H1 (cell line): ENCODE results near the gene SNTG2. TPM values are rescaled to one million over a fixed set of nuclear protein-coding genes. Genes with fewer than 3 reads are reported as not detected.
A peak's percentile ranks its signal among the peaks of the same experiment; 100 is the strongest.

Experiments
- CTCF ChIA-PET: fragments of 300-600 bp; sonication (Branson Sonifier 250); formaldehyde crosslinking; loops from one replicate; lab custom pipeline; 2021; ENCODE audit not compliant: partially characterized antibody; lab: Charles Lee
- POLR2A ChIA-PET: fragments of 300-600 bp; sonication (Branson Sonifier 250); formaldehyde crosslinking; loops from one replicate; lab custom pipeline; 2021; ENCODE audit warnings: inconsistent platforms; ENCODE audit not compliant: partially characterized antibody; lab: Charles Lee
- DNase-seq, 2 experiments: peaks; one replicate each; pipeline versions ENCODE4 v3.0.0 to v3.0.0-alpha.2; 2010 to 2022; ENCODE audit warnings: low spot score in 2 of 2, low read depth in 1 of 2, mixed read lengths in 1 of 2
- FAIRE-seq: peaks from 2 replicates; lab custom pipeline; 2011; peaks lifted over from hg19 to GRCh38; lab: Jason Lieb, UNC
- H2AFZ ChIP-seq: 2 replicates; pipeline ENCODE4 v1.8.1; 2012; ENCODE audit warnings: low read length, inconsistent platforms
- H2AK5ac ChIP-seq: 2 replicates; pipeline ENCODE4 v1.6.1; 2013; ENCODE audit warnings: low read depth, low read length
- H2BK120ac ChIP-seq: replicated peaks from 2 replicates; pipeline ENCODE3; 2013; ENCODE audit warnings: low read depth, low read length, inconsistent platforms
- H2BK12ac ChIP-seq: 2 replicates; pipeline ENCODE4 v1.6.1; 2013; ENCODE audit warnings: low read depth, low read length
- H2BK15ac ChIP-seq: 2 replicates; pipeline ENCODE4 v1.6.1; 2013; ENCODE audit warnings: low read length
- H2BK20ac ChIP-seq: 2 replicates; pipeline ENCODE4 v1.6.1; 2013; ENCODE audit warnings: low read length
- H2BK5ac ChIP-seq: 2 replicates; pipeline ENCODE4 v1.6.1; 2013; ENCODE audit warnings: low read depth, low read length
- H3K14ac ChIP-seq: 2 replicates; pipeline ENCODE4 v1.6.1; 2013; ENCODE audit warnings: inconsistent platforms; ENCODE audit not compliant: insufficient read length
- H3K18ac ChIP-seq: 2 replicates; pipeline ENCODE4 v1.6.1; 2013; ENCODE audit warnings: low read length; ENCODE audit errors: extremely low read depth
- H3K23ac ChIP-seq: 2 replicates; pipeline ENCODE4 v1.6.1; 2013; ENCODE audit warnings: inconsistent platforms; ENCODE audit not compliant: insufficient read length
- H3K23me2 ChIP-seq: 2 replicates; pipeline ENCODE4 v1.6.1; 2013; ENCODE audit warnings: low read depth, low read length
- H3K27ac ChIP-seq: 2 replicates; pipeline ENCODE4 v1.6.1; 2011; ENCODE audit warnings: low read depth, low read length, inconsistent platforms
- H3K27me3 ChIP-seq, 4 experiments: replicated peaks in 1 of 4; 1 replicate in 1 of 4; 2 replicates in 3 of 4; pipeline versions ENCODE4 v1.6.1 to v1.8.1; 2011 to 2013; ENCODE audit warnings: low read length in 3 of 4, mild to moderate bottlenecking in 3 of 4, inconsistent platforms in 2 of 4, mixed read lengths in 2 of 4, moderate library complexity in 1 of 4; ENCODE audit not compliant: control insufficient read depth in 3 of 4, insufficient read depth in 3 of 4; ENCODE audit errors: extremely low read depth in 1 of 4
- H3K36me3 ChIP-seq, 4 experiments: 2 replicates each; pipeline versions ENCODE4 v1.6.1 to v1.8.1; 2011 to 2013; ENCODE audit warnings: mild to moderate bottlenecking in 4 of 4, low read length in 3 of 4, moderate library complexity in 2 of 4, control low read depth in 1 of 4, inconsistent platforms in 1 of 4; ENCODE audit not compliant: insufficient read depth in 4 of 4, control insufficient read depth in 2 of 4
- H3K4ac ChIP-seq: replicated peaks from 2 replicates; pipeline ENCODE3; 2013; ENCODE audit warnings: low read length, low read depth, mixed read lengths, inconsistent platforms; ENCODE audit not compliant: insufficient read length
- H3K4me1 ChIP-seq, 4 experiments: replicated peaks in 1 of 4; 1 replicate in 1 of 4; 2 replicates in 3 of 4; pipeline versions ENCODE4 v1.6.1 to v1.8.1; 2011 to 2013; ENCODE audit warnings: low read length in 3 of 4, inconsistent platforms in 2 of 4, mixed read lengths in 1 of 4; ENCODE audit not compliant: insufficient read depth in 4 of 4, control insufficient read depth in 3 of 4
- H3K4me2 ChIP-seq, 2 experiments: 2 replicates each; pipeline versions ENCODE4 v1.6.1 to v1.8.1; 2011 to 2013; ENCODE audit warnings: low read depth in 2 of 2, low read length in 2 of 2, control low read depth in 1 of 2, inconsistent platforms in 1 of 2, mild to moderate bottlenecking in 1 of 2; ENCODE audit not compliant: insufficient read depth in 1 of 2
- H3K4me3 ChIP-seq, 4 experiments: fragments of 200-600, 300-600 bp in 1 of 4; sonication (generic), shearing (Covaris generic), sonication (Bioruptor Twin) in 1 of 4; 2 replicates each; pipeline versions ENCODE4 v1.5.1 to v1.8.1; 2011 to 2016; ENCODE audit warnings: low read length in 4 of 4, low read depth in 3 of 4, control low read depth in 2 of 4, inconsistent platforms in 2 of 4, mild to moderate bottlenecking in 2 of 4, mixed read lengths in 1 of 4, moderate library complexity in 1 of 4; ENCODE audit not compliant: insufficient read depth in 2 of 4; ENCODE audit errors: extremely low read depth in 1 of 4
- H3K56ac ChIP-seq: replicated peaks from 2 replicates; pipeline ENCODE3; 2013; ENCODE audit warnings: low read depth, mild to moderate bottlenecking, mixed read lengths, low read length, inconsistent platforms; ENCODE audit not compliant: insufficient read length
- H3K79me1 ChIP-seq: 2 replicates; pipeline ENCODE4 v1.6.1; 2013; ENCODE audit warnings: low read depth, low read length, control low read depth
- H3K79me2 ChIP-seq, 2 experiments: 2 replicates each; pipeline versions ENCODE4 v1.6.1 to v1.8.1; 2012 to 2013; ENCODE audit warnings: low read length in 2 of 2, mild to moderate bottlenecking in 2 of 2, inconsistent platforms in 1 of 2; ENCODE audit not compliant: insufficient read depth in 2 of 2, control insufficient read depth in 1 of 2
- H3K9ac ChIP-seq, 4 experiments: replicated peaks in 1 of 4; 1 replicate in 1 of 4; 2 replicates in 3 of 4; pipeline versions ENCODE4 v1.6.1 to v1.8.1; 2011 to 2013; ENCODE audit warnings: low read depth in 3 of 4, low read length in 3 of 4, control low read depth in 2 of 4, mild to moderate bottlenecking in 2 of 4, moderate library complexity in 2 of 4, inconsistent platforms in 1 of 4; ENCODE audit errors: extremely low read depth in 1 of 4
- H3K9me3 ChIP-seq, 2 experiments: 2 replicates each; pipeline versions ENCODE4 v1.6.1 to v1.8.1; 2012 to 2013; ENCODE audit warnings: mild to moderate bottlenecking in 2 of 2, moderate library complexity in 2 of 2, control low read depth in 1 of 2, inconsistent platforms in 1 of 2, low read depth in 1 of 2, low read length in 1 of 2, mixed read lengths in 1 of 2; ENCODE audit not compliant: insufficient read depth in 2 of 2
- H4K20me1 ChIP-seq, 2 experiments: replicated peaks in 1 of 2; 2 replicates each; pipeline versions ENCODE3 to v1.8.1; 2011 to 2013; ENCODE audit warnings: inconsistent platforms in 2 of 2, low read length in 2 of 2, mild to moderate bottlenecking in 1 of 2; ENCODE audit not compliant: insufficient read depth in 2 of 2, control insufficient read depth in 1 of 2
- H4K5ac ChIP-seq: 2 replicates; pipeline ENCODE4 v1.6.1; 2013; ENCODE audit warnings: low read length, low read depth, mixed read lengths, inconsistent platforms; ENCODE audit not compliant: insufficient read length
- H4K8ac ChIP-seq: 2 replicates; pipeline ENCODE4 v1.8.0; 2013; ENCODE audit warnings: mild to moderate bottlenecking, moderate library complexity, low read length, inconsistent platforms; ENCODE audit not compliant: insufficient read depth; ENCODE audit errors: extremely low read depth
- H4K91ac ChIP-seq: replicated peaks from 2 replicates; pipeline ENCODE3; 2013; ENCODE audit warnings: low read length, mixed read lengths, inconsistent platforms; ENCODE audit not compliant: insufficient read length
- EZH2 ChIP-seq: fragments of 200-600 bp; sonication (generic); IDR thresholded peaks from 2 replicates; pipeline ENCODE4 v1.7.1; 2012; ENCODE audit warnings: low read depth, mild to moderate bottlenecking, moderate library complexity, low read length, inconsistent platforms; ENCODE audit not compliant: severe bottlenecking
- SRF ChIP-seq: IDR thresholded peaks from 2 replicates; pipeline ENCODE4 v1.6.1; 2011; ENCODE audit warnings: mild to moderate bottlenecking, low read depth, low read length, moderate library complexity
- TAF7 ChIP-seq: optimal IDR thresholded peaks from 2 replicates; pipeline ENCODE3; 2011; ENCODE audit warnings: low read depth, mild to moderate bottlenecking, inconsistent platforms, low read length, moderate library complexity, borderline replicate concordance
- WGBS, 2 experiments: shearing (Covaris generic) in 1 of 2; methylation state at CpG; one replicate each; pipeline versions ENCODE4 v1.1.6 to v1.1.7; 2013 to 2015; ENCODE audit warnings: low lambda C conversion rate in 2 of 2, mixed read lengths in 2 of 2, inconsistent platforms in 1 of 2, low coverage in 1 of 2, missing lambda C conversion rate in 1 of 2; ENCODE audit not compliant: insufficient replicate concordance in 2 of 2, insufficient coverage in 1 of 2, insufficient read length in 1 of 2; ENCODE audit errors: extremely low coverage in 1 of 2, missing lambda C conversion rate in 1 of 2; 5-methylcytosine and 5-hydroxymethylcytosine counted together
- polyA plus RNA-seq, 7 experiments: library from polyadenylated mRNA; depleted of rRNA in 3 of 7; stranded (reverse) in 5 of 7; unstranded in 2 of 7; fragments of >200 nt in 5 of 7; fragments of 200-250 nt in 2 of 7; gene quantifications; 1 replicate in 5 of 7; 2 replicates in 1 of 7; 4 replicates in 1 of 7; pipeline versions ENCODE4 v1.2.1 to v1.2.3, GENCODE V29; 2011 to 2013; ENCODE audit warnings: missing spikeins in 2 of 7, mixed read lengths in 2 of 7
- total RNA-seq: library from RNA; stranded (reverse); fragmentation: NEBNext Ultra II Directional; extraction: Animal tissue kit (Norgen Biotek cat#: 25700); gene quantifications from 2 replicates; pipeline ENCODE4 v1.2.1, GENCODE V29; 2021

The SNTG2 gene
- total and polyA plus RNA-seq, 2 of the 8 experiments (the other 6 are each of a cell fraction or from before 2014, with no cell fraction given) = 6.6 to 18.1 TPM

- WGBS, 2 experiments = 84% methylated on average over 3 of the region's 3 CpGs; no CpG with 5 or more reads in 1 of the 2 experiments
- peaks cover 0 to 4% (median 0%) of the 10 kb centered on the region in 4 experiments; a peak in 2 of 7 replicates for H3K27me3 ChIP-seq
- POLR2A ChIA-PET = no interaction called here
These were observed 6.8 kb upstream of the SNTG2 start for GRCh38 chr2:943821-944220.

More at GRCh38 chr2:943821-944220, 6.8 kb upstream of the SNTG2 start:
- H3K27ac ChIP-seq = no peak overlapping the region
- no peak overlapping the region for H3K18ac ChIP-seq
- H4K91ac ChIP-seq = no peak overlapping the region
- H2AFZ ChIP-seq = no peak overlapping the region
- H4K8ac ChIP-seq = no peak overlapping the region
- no peak overlapping the region for H3K56ac ChIP-seq
- H3K23ac ChIP-seq = no peak overlapping the region
- H3K4ac ChIP-seq = no peak overlapping the region
- H3K4me3 ChIP-seq = no peak overlapping the region
- H3K4me2 ChIP-seq = no peak overlapping the region
- H3K14ac ChIP-seq = no peak overlapping the region
- H2AK5ac ChIP-seq = no peak overlapping the region; the same call in 1 of the 2 replicates
- no peaks in the 10 kb centered on the region for H4K20me1 ChIP-seq
- H3K36me3 ChIP-seq = no peaks in the 10 kb centered on the region
- no peak overlapping the region for H2BK5ac ChIP-seq
- H2BK15ac ChIP-seq = no peak overlapping the region
- H3K79me1 ChIP-seq = no peaks in the 10 kb centered on the region; the same call in 1 of the 2 replicates
- CTCF ChIA-PET = interaction anchor here (0.8 kb wide), 1 partner anchor 113 kb away, joined by 3 read pairs; no protein-coding TSS in a partner anchor
- H4K5ac ChIP-seq = no peak overlapping the region
- TF ChIP-seq SRF (no peak), EZH2 (no peak), TAF7 (no peak)
- H2BK20ac ChIP-seq = 0 out of 2 replicates have a peak overlapping the region, but pooled peaks have one; percentile 41
- FAIRE-seq (no peak), DNase-seq (peak in 1 of 2 experiments; percentile 39)
- no peak overlapping the region; the same call in 1 of the 2 replicates for H2BK12ac ChIP-seq
- no peak overlapping the region for H3K9ac ChIP-seq
- peaks cover 0 to 8% of the 10 kb centered on the region in 2 experiments; a peak in 2 of 4 replicates for H3K9me3 ChIP-seq
- H3K79me2 ChIP-seq = no peaks in the 10 kb centered on the region
- no peaks in the 10 kb centered on the region; the same call in none of the 2 replicates for H3K23me2 ChIP-seq
- H3K4me1 ChIP-seq = peaks cover 3 to 12% (median 7%) of the 10 kb centered on the region in 4 experiments; a peak in 6 of 7 replicates
- H2BK120ac ChIP-seq = no peak overlapping the region
